Right forelimb (tissue), 1 donor: ENCODE measurements around the gene MARCO.

ENCODE experiments used
- DNase-seq: peaks from one replicate; pipeline ENCODE4 v3.0.0-alpha.2; 2018

Gene MARCO

GRCh38 chr2:118942031-118942430, at the start of gene MARCO:
MARCO (plus strand) TSS chr2:118942194; CDS start chr2:118942301, 107 bp downstream.
- DNase-seq = no peak

GRCh38 chr2:118893100-118893499, 48.9 kb upstream of the MARCO start:
- DNase-seq = no peak

GRCh38 chr2:118902266-118903028, 39.5 kb upstream of the MARCO start:
- DNase-seq = no peak

- DNase-seq = no peak
These were observed 39.0 kb upstream of the MARCO start for GRCh38 chr2:118903029-118903351.

- DNase-seq = no peak
These were observed 38.2 kb upstream of the MARCO start for GRCh38 chr2:118903551-118904479.

GRCh38 chr2:118905206-118905605, 36.8 kb upstream of the MARCO start:
- no peak for DNase-seq

GRCh38 chr2:118906186-118906585, 35.8 kb upstream of the MARCO start:
- DNase-seq = no peak

- DNase-seq = no peak
These were observed 34.2 kb upstream of the MARCO start for GRCh38 chr2:118907759-118908158.

- no peak for DNase-seq
These were observed 32.8 kb upstream of the MARCO start for GRCh38 chr2:118909191-118909590.

GRCh38 chr2:118911166-118911856, 30.7 kb upstream of the MARCO start:
- DNase-seq = no peak

GRCh38 chr2:118911936-118912335, 30.1 kb upstream of the MARCO start:
- no peak for DNase-seq

GRCh38 chr2:118913131-118913802, 28.7 kb upstream of the MARCO start:
- no peak for DNase-seq

- DNase-seq = no peak
These were observed 28.0 kb upstream of the MARCO start for GRCh38 chr2:118913803-118914645.

GRCh38 chr2:118914721-118915453, 27.1 kb upstream of the MARCO start:
- no peak for DNase-seq

- DNase-seq = no peak
These were observed 24.0 kb upstream of the MARCO start for GRCh38 chr2:118918017-118918416.

GRCh38 chr2:118921646-118922045, 20.3 kb upstream of the MARCO start:
- DNase-seq = no peak

GRCh38 chr2:118922254-118922653, 19.7 kb upstream of the MARCO start:
- DNase-seq = no peak

- DNase-seq = no peak
These were observed 18.6 kb upstream of the MARCO start for GRCh38 chr2:118923371-118923770.

GRCh38 chr2:118925476-118925875, 16.5 kb upstream of the MARCO start:
- DNase-seq = no peak

- no peak for DNase-seq
These were observed 16.0 kb upstream of the MARCO start for GRCh38 chr2:118925981-118926380.

- DNase-seq = no peak
These were observed 12.9 kb upstream of the MARCO start for GRCh38 chr2:118929059-118929458.
